Esophagus squamous epithelium (tissue), 4 donors: ENCODE data around the gene CDC42EP1.

Experiments used
- CTCF ChIP-seq, 6 experiments: fragments of 450-650 bp in 4 of 6; fragments of 200-600 bp in 2 of 6; sonication (generic) in 2 of 6; IDR thresholded peaks; one replicate each; pipeline ENCODE4 v1.5.1; 2016 to 2019; ENCODE audit warnings: antibody characterized with exemption in 6 of 6, mild to moderate bottlenecking in 4 of 6, moderate library complexity in 4 of 6
- POLR2A ChIP-seq, 4 donors: fragments of 450-650 bp; IDR thresholded peaks; one replicate each; pipeline ENCODE4 v1.6.1; 2017; ENCODE audit warnings: antibody characterized with exemption in 4 of 4, mild to moderate bottlenecking in 4 of 4, moderate library complexity in 3 of 4

DNA sequence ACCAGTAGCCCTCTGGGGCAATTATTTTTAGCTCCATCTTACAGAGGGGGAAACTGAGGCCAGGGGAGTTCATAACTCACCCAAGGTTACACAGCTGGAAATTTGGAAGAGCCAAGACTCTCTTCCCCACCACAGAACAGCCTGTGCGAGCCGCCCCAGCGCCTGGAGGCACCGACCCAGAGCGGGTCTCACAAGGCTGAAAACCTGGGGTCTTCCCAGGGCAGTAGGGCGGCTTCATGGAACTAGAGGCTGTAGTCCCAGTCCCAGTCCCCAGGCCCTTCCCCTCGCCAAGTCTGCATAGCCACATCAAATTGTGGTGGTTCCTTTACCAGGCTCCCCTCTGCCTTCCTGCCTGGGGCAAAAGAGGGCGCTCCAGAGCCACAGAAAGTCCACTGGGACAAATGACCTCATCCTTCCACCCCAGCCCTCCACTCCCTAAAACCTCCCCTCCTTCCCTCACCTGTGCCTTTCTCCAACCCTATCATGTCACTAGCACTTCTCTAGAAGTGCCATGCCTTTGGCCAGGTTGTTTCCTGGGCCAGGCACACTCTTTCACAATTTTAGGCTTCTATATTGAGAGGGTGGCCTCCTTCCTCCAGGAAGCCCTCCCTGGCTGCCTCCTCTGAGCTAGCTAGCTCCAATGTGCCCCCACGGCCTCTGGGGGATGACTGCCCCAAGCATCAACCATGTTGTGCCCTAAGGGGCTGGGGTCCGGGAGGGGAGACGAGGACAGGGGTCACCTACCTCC lies 15.2 kb upstream of the CDC42EP1 start:
- TF ChIP-seq CTCF (IDR thresholded peaks at IDR 0.05) (peak; percentile 37 to 75 (median 59)), POLR2A (IDR thresholded peaks at IDR 0.05) (no peak)
